Right cardiac atrium (tissue), 5 donors: Measurements from ENCODE around the gene DARS1. TPM values are rescaled to one million over a fixed set of nuclear protein-coding genes. Genes with fewer than 3 reads are reported as not detected.

Experiments
- ATAC-seq, 2 donors: fragments of 200-7000 bp; cut with Tn5 transposase; one replicate each; pipeline versions ENCODE4 v1.8.0 to v1.9.1; 2020; ENCODE audit warnings: moderate library complexity in 2 of 2, mild to moderate bottlenecking in 1 of 2
- DNase-seq, 3 donors: peaks; one replicate each; pipeline ENCODE4 v3.0.0-alpha.2; 2020
- H3K27ac ChIP-seq: one replicate; pipeline ENCODE4 v1.5.1; 2013; ENCODE audit warnings: mild to moderate bottlenecking, low read length, control low read depth, moderate library complexity
- H3K27me3 ChIP-seq: one replicate; pipeline ENCODE4 v1.6.1; 2013; ENCODE audit not compliant: control insufficient read depth, insufficient read depth
- H3K4me1 ChIP-seq: one replicate; pipeline ENCODE4 v1.6.1; 2013; ENCODE audit warnings: low read length; ENCODE audit not compliant: control insufficient read depth, insufficient read depth
- H3K4me3 ChIP-seq: one replicate; pipeline ENCODE4 v1.5.1; 2013; ENCODE audit warnings: low read length, control low read depth
- H3K9me3 ChIP-seq: one replicate; pipeline ENCODE4 v1.6.1; 2013; ENCODE audit warnings: low read length; ENCODE audit not compliant: control insufficient read depth
- WGBS: extraction: QIAGEN DNeasy Blood & Tissue Kit; methylation state at CpG from one replicate; pipeline ENCODE4 v1.1.7; 2013; 5-methylcytosine and 5-hydroxymethylcytosine counted together
- intact Hi-C, 4 donors: fragments of 100-400 bp; cut with DNase I; formaldehyde crosslinking; loops; one replicate each; pipeline versions ENCODE4 v1.11.0 to v1.14.0; 2022 to 2023
- polyA plus RNA-seq: library from polyadenylated mRNA; stranded (reverse); fragments of 200-250 nt; gene quantifications from one replicate; pipeline ENCODE4 v1.2.3, GENCODE V29; 2013
- total RNA-seq, 4 donors: library from RNA; stranded (reverse); fragmentation: NEBNext Ultra II Directional; extraction: Animal tissue kit (Norgen Biotek cat#: 25700); gene quantifications; one replicate each; pipeline ENCODE4 v1.2.1, GENCODE V29; 2021
- donor health status: healthy with polysubstance abuse.
- donor health status: DM: no; HTN: yes; CAD: no.
- donor health status: DM: no; HTN: no; CAD: no.
- donor health status: DM: no; HTN: yes; CAD: no; lungs with severe emphysema.
- donor health status: DM: yes; HTN: yes; CAD: no.

DARS1 gene
- total and polyA plus RNA-seq, 5 donors, result 50.0 to 63.4 (median 54.4) TPM

DNA sequence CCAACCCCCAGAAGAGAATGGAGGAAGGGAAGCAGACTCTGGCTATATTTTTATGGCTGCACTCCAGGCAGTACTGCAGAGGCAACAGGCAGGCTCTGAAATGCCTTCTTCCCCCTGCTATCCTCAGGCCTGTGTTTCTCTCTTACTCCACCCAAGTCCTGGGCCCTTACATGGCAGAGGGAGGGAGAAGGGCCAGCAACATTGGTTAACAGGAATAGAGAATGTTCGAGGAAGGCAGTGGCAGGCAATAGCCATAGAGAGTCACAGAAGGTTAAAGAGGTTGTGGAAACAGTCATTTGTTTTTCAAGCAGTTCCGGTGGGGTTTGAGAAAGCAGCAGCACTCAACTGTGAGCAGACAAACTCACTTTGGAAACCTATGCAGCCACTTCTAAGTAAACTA is 15.1 kb upstream of the DARS1 start:
- intact Hi-C loops, result no loop called here
- DNase-seq (no peak), ATAC-seq (peak in 1 of 2 donors; percentile 44)
- Histone ChIP-seq H3K27ac (no peak overlapping the region), H3K9me3 (no peaks in the 10 kb centered on the region), H3K27me3 (no peaks in the 10 kb centered on the region), H3K4me3 (no peak overlapping the region), H3K4me1 (peaks cover 2% of the 10 kb centered on the region)
- WGBS, result 41% methylated on average over 2 of the region's 2 CpGs

DNA sequence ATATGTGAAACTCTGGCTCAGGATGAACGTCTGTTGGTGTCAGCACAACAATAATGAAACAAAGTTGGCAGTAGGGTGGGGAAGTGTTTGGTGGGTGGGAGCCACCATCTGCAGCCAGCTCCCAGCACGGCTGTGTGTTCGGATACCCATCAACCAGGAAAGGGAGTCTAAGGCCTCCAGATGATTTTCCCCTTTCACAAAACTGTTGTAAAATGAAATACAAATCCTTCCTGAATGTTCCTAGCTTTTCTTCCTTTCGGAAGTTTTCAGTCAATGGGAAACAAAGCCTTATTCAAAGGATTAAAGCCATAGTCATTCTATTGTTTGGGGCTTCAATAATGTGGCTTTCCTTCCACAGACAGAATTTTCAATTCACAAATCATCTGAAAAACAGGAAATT is 14.5 kb upstream of the DARS1 start:
- no peak overlapping the region for H3K27ac ChIP-seq
- no peak for DNase-seq
- 66% methylated on average over 4 of the region's 4 CpGs for WGBS
- H3K9me3 ChIP-seq, result no peaks in the 10 kb centered on the region
- peaks cover 2% of the 10 kb centered on the region for H3K4me1 ChIP-seq
- no peak overlapping the region for H3K4me3 ChIP-seq
- H3K27me3 ChIP-seq, result no peaks in the 10 kb centered on the region
- no peak for ATAC-seq
- intact Hi-C loops, result no loop called here

DNA sequence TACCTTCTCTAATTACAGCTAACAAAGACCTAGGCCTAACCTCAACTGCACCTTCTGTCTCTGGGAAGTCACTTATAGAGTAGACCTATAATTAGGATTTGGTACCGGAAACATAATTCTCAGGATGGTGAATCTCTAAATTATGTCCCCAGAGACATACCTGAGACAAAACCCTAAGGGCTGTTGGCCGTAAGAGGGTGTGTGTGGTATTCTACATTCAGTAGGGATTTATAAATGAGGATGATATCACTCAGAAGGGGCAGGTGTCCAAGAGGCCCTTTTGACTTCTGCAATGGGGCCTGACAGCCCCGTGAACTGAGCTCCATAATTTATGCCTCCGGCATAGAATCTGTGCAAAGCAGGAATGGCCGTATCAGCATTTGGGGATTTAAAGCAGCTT is 13.5 kb upstream of the DARS1 start:
- no peak overlapping the region for H3K4me3 ChIP-seq
- 97% methylated on average over 5 of the region's 5 CpGs for WGBS
- intact Hi-C loops, result no loop called here
- no peak for DNase-seq
- H3K27ac ChIP-seq, result no peak overlapping the region
- H3K9me3 ChIP-seq, result no peaks in the 10 kb centered on the region
- H3K4me1 ChIP-seq, result peaks cover 2% of the 10 kb centered on the region
- no peak for ATAC-seq
- H3K27me3 ChIP-seq, result no peaks in the 10 kb centered on the region

DNA sequence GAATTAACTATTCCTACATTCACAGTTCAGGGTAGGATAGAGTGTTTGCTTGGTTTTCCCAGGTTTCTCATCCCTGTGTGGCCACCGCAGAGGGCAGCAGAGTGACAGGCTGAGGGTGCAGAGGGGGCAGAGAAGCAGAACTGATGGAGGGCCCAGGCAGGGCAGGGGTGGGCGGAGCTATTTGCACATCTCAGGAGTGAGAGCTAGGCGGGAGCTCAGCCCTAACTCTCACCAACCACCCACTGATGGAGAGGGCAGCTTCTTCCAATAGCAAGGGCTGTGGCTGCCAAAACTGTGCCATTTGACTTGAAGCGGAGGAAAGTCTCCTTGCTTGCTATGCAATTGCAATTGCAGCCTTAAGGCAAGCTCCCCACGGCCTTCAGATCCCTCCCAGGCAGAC is 12.0 kb upstream of the DARS1 start:
- 62% methylated on average over 5 of the region's 5 CpGs for WGBS
- Histone ChIP-seq H3K27ac (no peak overlapping the region), H3K9me3 (no peaks in the 10 kb centered on the region), H3K4me3 (no peak overlapping the region), H3K27me3 (no peaks in the 10 kb centered on the region), H3K4me1 (peaks cover 2% of the 10 kb centered on the region)
- intact Hi-C loops, result no loop called here
- ATAC-seq, result no peak
- DNase-seq, result no peak

DNA sequence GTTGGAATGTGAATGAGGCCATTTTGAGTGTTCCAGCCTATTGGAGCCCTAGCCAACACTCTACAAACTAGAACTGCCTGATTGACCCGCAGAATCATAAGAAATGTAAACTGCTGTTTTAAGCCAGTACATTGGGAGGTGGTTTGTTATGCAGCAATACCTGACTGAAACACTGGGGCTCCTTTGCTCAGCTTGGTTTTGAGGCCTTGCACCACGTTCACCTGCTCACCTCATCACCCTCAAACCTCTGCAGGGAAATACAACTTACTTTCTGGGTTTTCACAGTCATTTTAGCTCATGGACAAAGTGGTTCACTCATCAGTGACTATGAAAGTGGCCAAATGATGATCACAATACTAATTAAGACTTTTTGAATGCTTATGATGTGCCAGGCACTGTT is 10.9 kb upstream of the DARS1 start:
- no peak for ATAC-seq

DNA sequence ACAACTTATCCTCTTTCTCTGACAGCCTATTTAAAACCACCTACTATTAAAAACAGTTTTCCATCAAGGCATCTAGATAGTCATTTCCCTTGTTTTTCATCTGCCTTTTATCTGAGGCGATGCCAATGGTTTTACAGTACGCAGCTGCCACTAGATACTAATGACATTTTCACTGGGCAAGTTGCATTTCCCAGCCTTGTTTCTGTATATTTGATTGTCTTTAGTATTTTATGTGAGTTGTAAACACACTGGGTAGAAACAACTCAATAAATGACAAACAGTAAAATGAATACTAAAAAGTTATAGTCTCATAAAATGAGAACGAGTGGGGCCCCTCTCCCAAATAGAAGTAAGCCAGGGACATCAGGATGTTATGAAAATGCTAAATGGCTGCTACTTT is 8.9 kb upstream of the DARS1 start:
- Histone ChIP-seq H3K4me3 (no peak overlapping the region), H3K4me1 (no peaks in the 10 kb centered on the region), H3K9me3 (no peaks in the 10 kb centered on the region), H3K27me3 (no peaks in the 10 kb centered on the region), H3K27ac (no peak overlapping the region)
- ATAC-seq (no peak), DNase-seq (no peak)
- 77% methylated on average over 3 of the region's 3 CpGs for WGBS
- intact Hi-C loops, result no loop called here

More for the DNA sequence above, 10.9 kb upstream of the DARS1 start:
- Histone ChIP-seq H3K9me3 (no peaks in the 10 kb centered on the region), H3K27ac (no peak overlapping the region), H3K4me1 (peaks cover 2% of the 10 kb centered on the region), H3K27me3 (no peaks in the 10 kb centered on the region), H3K4me3 (no peak overlapping the region)
- intact Hi-C loops, result no loop called here
- 95% methylated on average over 2 of the region's 2 CpGs for WGBS
- DNase-seq, result no peak

DNA sequence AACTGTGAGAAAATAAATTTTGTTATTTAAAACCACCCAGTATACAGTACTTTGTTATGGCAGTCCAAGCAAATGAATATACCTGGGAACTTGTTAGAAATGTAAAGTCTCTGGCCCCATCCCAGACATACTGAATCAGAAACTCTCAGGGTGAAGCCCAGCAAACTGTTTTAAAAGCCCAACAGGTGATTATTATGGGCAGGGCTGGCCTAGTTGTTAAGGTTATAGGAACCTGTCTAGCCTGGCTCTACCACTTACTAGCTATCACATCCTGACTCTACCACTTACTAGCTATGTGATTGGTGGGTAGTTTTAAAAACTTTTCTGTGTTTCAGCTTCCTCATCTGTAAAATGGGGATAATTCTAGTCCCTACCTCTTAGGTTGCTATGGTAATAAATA is 8.0 kb upstream of the DARS1 start:
- no peaks in the 10 kb centered on the region for H3K27me3 ChIP-seq
- no peak overlapping the region for H3K27ac ChIP-seq
- DNase-seq, result no peak
- no peaks in the 10 kb centered on the region for H3K4me1 ChIP-seq
- H3K9me3 ChIP-seq, result no peaks in the 10 kb centered on the region
- no peak overlapping the region for H3K4me3 ChIP-seq
- no peak for ATAC-seq
- intact Hi-C loops, result no loop called here

DNA sequence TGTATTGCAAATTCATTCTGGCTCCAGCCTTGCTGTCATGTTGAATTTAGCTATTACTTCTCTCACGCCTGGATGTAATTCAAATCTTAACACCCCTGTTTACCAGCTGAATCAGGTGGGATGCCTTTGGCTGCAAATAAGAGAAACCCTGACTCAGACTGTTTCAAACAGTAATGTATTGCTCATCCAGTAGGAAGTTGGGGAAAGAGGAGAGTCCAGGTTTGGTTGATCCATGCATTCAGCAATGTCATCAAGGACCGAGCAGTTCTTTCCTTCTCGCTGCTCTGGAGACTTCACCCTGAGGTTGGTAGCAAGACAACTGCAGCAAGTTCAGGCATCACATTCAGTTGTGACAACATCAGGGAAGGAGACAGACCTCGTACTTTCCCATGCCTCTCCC is 6.4 kb upstream of the DARS1 start:
- no peaks in the 10 kb centered on the region for H3K4me1 ChIP-seq
- intact Hi-C loops, result no loop called here
- no peak for DNase-seq
- no peaks in the 10 kb centered on the region for H3K9me3 ChIP-seq
- ATAC-seq, result no peak
- H3K27ac ChIP-seq, result no peak overlapping the region
- H3K4me3 ChIP-seq, result no peak overlapping the region
- 97% methylated on average over 4 of the region's 4 CpGs for WGBS
- no peaks in the 10 kb centered on the region for H3K27me3 ChIP-seq

DNA sequence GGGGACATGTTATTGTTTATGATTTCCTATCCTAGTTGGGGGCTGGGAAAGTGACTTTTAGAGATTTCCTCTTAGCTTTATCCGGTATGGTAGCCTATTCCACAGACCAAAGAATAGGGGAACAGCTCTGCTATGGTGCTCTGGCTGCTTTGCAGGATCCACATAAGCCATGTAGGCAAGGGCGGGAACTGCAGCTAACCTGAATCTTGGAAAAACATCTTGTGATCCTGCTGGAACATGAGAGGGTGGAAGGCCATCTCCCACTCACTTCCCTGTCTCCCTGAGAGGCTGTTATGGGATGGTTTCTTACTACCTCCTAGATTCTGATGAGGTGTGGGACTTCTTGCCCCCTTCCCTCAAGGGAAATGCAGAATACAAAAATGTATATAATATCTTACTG is 2.0 kb upstream of the DARS1 start:
- H3K9me3 ChIP-seq, result no peaks in the 10 kb centered on the region
- no peak overlapping the region for H3K27ac ChIP-seq
- no peaks in the 10 kb centered on the region for H3K4me1 ChIP-seq
- intact Hi-C loops, result no loop called here
- 68% methylated on average over 2 of the region's 2 CpGs for WGBS
- DNase-seq (no peak), ATAC-seq (no peak)
- no peak overlapping the region for H3K4me3 ChIP-seq
- H3K27me3 ChIP-seq, result no peaks in the 10 kb centered on the region

DNA sequence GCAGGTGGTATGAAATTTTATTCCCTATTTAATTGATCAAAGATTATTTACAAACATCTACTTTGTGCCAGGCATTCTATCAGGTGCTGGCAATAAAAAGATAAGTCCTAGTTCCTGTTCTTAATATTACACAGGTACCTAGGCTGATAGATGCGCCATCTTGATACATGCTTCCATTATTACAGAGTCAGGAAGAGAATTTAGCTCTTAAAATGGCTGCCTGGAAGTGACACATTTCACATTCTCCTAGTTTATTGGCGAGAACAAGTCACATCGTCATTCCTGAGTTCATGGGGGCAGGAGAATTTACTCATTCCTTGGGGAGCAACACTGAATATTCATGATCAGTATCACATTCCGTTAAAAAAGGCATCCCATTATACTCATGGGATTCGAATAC is 1.1 kb upstream of the DARS1 start:
- Histone ChIP-seq H3K27me3 (no peaks in the 10 kb centered on the region), H3K27ac (no peak overlapping the region), H3K4me3 (no peak overlapping the region), H3K4me1 (no peaks in the 10 kb centered on the region), H3K9me3 (no peaks in the 10 kb centered on the region)
- WGBS, result 93% methylated on average over 5 of the region's 5 CpGs
- DNase-seq, result no peak
- intact Hi-C loops, result no loop called here
- ATAC-seq, result no peak

DNA sequence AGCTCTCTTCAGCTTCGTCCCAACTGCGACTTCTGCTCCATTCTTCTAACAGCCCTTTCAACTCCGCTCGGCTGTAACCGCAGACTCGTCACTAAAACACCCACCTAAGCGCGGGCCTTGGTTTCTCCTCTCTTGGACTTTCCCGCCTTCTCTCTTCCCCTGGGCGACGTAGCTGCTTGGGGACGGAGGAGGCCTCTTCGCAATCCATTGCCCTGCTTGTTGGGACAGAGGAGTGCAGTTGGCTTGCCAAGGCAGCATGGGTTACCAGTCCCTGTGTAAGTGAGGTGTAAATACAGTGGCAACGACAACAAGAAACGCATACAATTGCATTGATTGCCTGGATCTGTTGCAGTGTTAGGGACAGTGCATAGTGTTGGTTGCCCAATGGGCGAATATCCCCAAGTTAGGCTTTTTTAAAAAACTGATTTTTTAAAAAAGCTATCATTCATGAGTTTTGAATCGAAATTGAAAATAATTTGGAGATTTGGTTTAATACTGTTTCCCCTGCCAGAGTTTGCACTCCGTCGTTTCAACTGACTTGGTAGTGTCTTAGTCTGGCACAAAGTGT is 484 bp upstream of the DARS1 start:
- WGBS, result 27% methylated on average over 19 of the region's 19 CpGs
- intact Hi-C loops, result no loop called here
- H3K27me3 ChIP-seq, result no peaks in the 10 kb centered on the region
- peak overlapping the region; percentile 90 for H3K27ac ChIP-seq
- no peaks in the 10 kb centered on the region for H3K9me3 ChIP-seq
- DNase-seq (no peak), ATAC-seq (peak; percentile 44 to 49)
- no peaks in the 10 kb centered on the region for H3K4me1 ChIP-seq
- peak overlapping the region; percentile 83 for H3K4me3 ChIP-seq
